Measurements from ENCODE around the gene CD83. TPM values are rescaled to one million over a fixed set of nuclear protein-coding genes. Genes with fewer than 3 reads are reported as not detected.

Gene CD83
- polyA plus RNA-seq, 3 donors, result 74.5 to 326 (median 84.7) TPM

DNA sequence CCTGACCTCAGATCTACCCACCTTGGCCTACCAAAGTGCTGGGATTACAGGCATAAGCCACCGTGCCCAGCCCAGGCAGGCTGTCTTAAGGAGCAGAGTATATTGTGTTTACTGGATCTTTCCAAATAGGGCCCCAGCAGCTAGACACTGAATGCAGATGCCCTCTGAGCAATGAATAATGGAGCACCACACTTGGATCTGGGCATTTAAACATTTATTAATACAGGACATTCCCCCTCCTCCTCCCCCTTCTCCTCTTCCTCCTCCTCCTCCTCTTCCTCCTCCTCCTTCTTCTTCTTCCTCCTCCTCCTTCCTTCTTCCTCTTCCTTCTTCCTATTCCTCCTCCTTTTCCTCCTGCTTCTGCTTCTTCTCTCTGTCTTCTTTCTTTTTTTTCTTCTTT, 34.2 kb downstream of the CD83 start:
- no peaks in the 10 kb centered on the region for H3K36me3 ChIP-seq (replicated peaks in 1 of 2; ENCODE audit: control insufficient read depth in 1 of 2, insufficient read depth in 2 of 2, low read length in 2 of 2)
- H3K36me3 Mint-ChIP-seq, result no peaks in the 10 kb centered on the region
- 100% methylated on average over 1 of the region's 1 CpG for WGBS (ENCODE audit: insufficient coverage)
- no peaks in the 10 kb centered on the region for H3K27me3 ChIP-seq (ENCODE audit: control insufficient read depth in 2 of 2, insufficient read depth in 2 of 2, low read length in 2 of 2)
- peaks cover 7 to 15% of the 10 kb centered on the region in 2 donors for H3K4me1 ChIP-seq (ENCODE audit: control insufficient read depth in 1 of 2, insufficient read depth in 2 of 2, low read length in 2 of 2)
- no peak overlapping the region for H2AFZ ChIP-seq (ENCODE audit: insufficient read depth, low read depth, low read length, poor library complexity, severe bottlenecking)
- H3K79me2 ChIP-seq (ENCODE audit: insufficient read depth, low read length), result no peaks in the 10 kb centered on the region
- no peak overlapping the region for H3K4me3 Mint-ChIP-seq
- no peak overlapping the region for H3K27ac Mint-ChIP-seq
- peaks cover 16% of the 10 kb centered on the region for H3K4me1 Mint-ChIP-seq
- peaks cover 0 to under 1% (median 0%) of the 10 kb centered on the region in 7 donors for H3K9me3 Mint-ChIP-seq
- no peak overlapping the region for H3K4me3 ChIP-seq (replicated peaks in 1 of 3; ENCODE audit: low read depth in 2 of 3, low read length in 3 of 3)
- intact Hi-C loops (cut with micrococcal nuclease), result no loop called here
- H3K9ac ChIP-seq (ENCODE audit: insufficient read depth, low read length, poor library complexity, severe bottlenecking), result no peak overlapping the region
- no peak overlapping the region for H3K27ac ChIP-seq (ENCODE audit: low read depth in 1 of 2, low read length in 2 of 2)
- H4K20me1 ChIP-seq (ENCODE audit: insufficient read depth, low read length), result no peaks in the 10 kb centered on the region
- no peaks in the 10 kb centered on the region for H3K9me3 ChIP-seq (replicated peaks in 1 of 2; ENCODE audit: control insufficient read depth in 1 of 2, insufficient read depth in 1 of 2, low read length in 2 of 2)
- no peak for DNase-seq
- no peak overlapping the region for H3K4me2 ChIP-seq (replicated peaks; ENCODE audit: extremely low read depth, low read length, poor library complexity, severe bottlenecking)
- TF ChIP-seq, protein P1, sequence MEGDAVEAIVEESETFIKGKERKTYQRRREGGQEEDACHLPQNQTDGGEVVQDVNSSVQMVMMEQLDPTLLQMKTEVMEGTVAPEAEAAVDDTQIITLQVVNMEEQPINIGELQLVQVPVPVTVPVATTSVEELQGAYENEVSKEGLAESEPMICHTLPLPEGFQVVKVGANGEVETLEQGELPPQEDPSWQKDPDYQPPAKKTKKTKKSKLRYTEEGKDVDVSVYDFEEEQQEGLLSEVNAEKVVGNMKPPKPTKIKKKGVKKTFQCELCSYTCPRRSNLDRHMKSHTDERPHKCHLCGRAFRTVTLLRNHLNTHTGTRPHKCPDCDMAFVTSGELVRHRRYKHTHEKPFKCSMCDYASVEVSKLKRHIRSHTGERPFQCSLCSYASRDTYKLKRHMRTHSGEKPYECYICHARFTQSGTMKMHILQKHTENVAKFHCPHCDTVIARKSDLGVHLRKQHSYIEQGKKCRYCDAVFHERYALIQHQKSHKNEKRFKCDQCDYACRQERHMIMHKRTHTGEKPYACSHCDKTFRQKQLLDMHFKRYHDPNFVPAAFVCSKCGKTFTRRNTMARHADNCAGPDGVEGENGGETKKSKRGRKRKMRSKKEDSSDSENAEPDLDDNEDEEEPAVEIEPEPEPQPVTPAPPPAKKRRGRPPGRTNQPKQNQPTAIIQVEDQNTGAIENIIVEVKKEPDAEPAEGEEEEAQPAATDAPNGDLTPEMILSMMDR (IDR thresholded peaks at IDR 0.05), result no peak
- peaks cover 2 to 7% (median 3%) of the 10 kb centered on the region in 3 donors for H3K27me3 Mint-ChIP-seq (ENCODE audit: low read depth in 3 of 3)

DNA sequence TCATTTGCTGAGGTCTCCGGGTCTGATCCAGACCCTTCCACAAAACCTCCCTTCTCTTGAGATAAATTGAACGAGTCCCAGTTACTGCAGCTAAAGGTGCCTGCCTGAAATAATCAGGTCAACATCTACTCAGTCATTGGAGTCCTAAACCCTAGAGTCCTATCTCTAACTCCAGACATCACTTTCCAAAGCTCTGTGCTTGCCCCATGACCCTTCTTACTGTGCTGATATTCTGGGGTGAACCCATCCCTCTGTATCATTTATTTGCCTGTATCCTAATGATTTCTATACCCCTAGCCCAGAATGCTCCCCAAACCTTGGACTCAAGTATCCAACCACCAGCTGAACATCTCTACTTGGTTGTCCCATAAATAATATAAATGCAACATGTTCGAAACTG, 35.7 kb downstream of the CD83 start:
- TF ChIP-seq, protein P1 (IDR thresholded peaks at IDR 0.05), result no peak
- no peak overlapping the region for H3K4me3 Mint-ChIP-seq

More for the DNA sequence above, 35.7 kb downstream of the CD83 start:
- Histone ChIP-seq H3K4me1 (ENCODE audit: control insufficient read depth in 1 of 2, insufficient read depth in 2 of 2, low read length in 2 of 2) (peaks cover 7 to 15% of the 10 kb centered on the region in 2 donors), H2AFZ (ENCODE audit: insufficient read depth, low read depth, low read length, poor library complexity, severe bottlenecking) (no peak overlapping the region), H3K27me3 (ENCODE audit: control insufficient read depth in 2 of 2, insufficient read depth in 2 of 2, low read length in 2 of 2) (no peaks in the 10 kb centered on the region), H3K4me2 (replicated peaks; ENCODE audit: extremely low read depth, low read length, poor library complexity, severe bottlenecking) (no peak overlapping the region), H3K9me3 (replicated peaks in 1 of 2; ENCODE audit: control insufficient read depth in 1 of 2, insufficient read depth in 1 of 2, low read length in 2 of 2) (no peaks in the 10 kb centered on the region), H3K79me2 (ENCODE audit: insufficient read depth, low read length) (no peaks in the 10 kb centered on the region), H3K4me3 (replicated peaks in 1 of 3; ENCODE audit: low read depth in 2 of 3, low read length in 3 of 3) (no peak overlapping the region), H3K36me3 (replicated peaks in 1 of 2; ENCODE audit: control insufficient read depth in 1 of 2, insufficient read depth in 2 of 2, low read length in 2 of 2) (no peaks in the 10 kb centered on the region), H3K27ac (ENCODE audit: low read depth in 1 of 2, low read length in 2 of 2) (no peak overlapping the region), H3K9ac (ENCODE audit: insufficient read depth, low read length, poor library complexity, severe bottlenecking) (no peak overlapping the region), H4K20me1 (ENCODE audit: insufficient read depth, low read length) (no peaks in the 10 kb centered on the region)
- no peak for DNase-seq
- Mint-ChIP-seq H3K4me1 (peaks cover 13% of the 10 kb centered on the region), H3K9me3 (peaks cover 0 to 6% (median 2%) of the 10 kb centered on the region in 7 donors), H3K27ac (no peak overlapping the region), H3K27me3 (ENCODE audit: low read depth in 3 of 3) (peaks cover 1 to 7% (median 3%) of the 10 kb centered on the region in 3 donors), H3K36me3 (no peaks in the 10 kb centered on the region)
- 86% methylated on average over 1 of the region's 3 CpGs for WGBS (ENCODE audit: insufficient coverage)
- intact Hi-C loops (cut with micrococcal nuclease), result no loop called here
